HG02571 (cell line): ENCODE data around the gene OSBPL2.
A peak's percentile ranks its signal among the peaks of the same experiment; 100 is the strongest.

Experiments used
- ATAC-seq: cut with Tn5 transposase; IDR thresholded peaks from one replicate; pipeline ENCODE4 v1.9.1; 2021; ENCODE audit warnings: mild to moderate bottlenecking, moderate library complexity; ENCODE audit not compliant: unreplicated experiment

Gene OSBPL2

DNA sequence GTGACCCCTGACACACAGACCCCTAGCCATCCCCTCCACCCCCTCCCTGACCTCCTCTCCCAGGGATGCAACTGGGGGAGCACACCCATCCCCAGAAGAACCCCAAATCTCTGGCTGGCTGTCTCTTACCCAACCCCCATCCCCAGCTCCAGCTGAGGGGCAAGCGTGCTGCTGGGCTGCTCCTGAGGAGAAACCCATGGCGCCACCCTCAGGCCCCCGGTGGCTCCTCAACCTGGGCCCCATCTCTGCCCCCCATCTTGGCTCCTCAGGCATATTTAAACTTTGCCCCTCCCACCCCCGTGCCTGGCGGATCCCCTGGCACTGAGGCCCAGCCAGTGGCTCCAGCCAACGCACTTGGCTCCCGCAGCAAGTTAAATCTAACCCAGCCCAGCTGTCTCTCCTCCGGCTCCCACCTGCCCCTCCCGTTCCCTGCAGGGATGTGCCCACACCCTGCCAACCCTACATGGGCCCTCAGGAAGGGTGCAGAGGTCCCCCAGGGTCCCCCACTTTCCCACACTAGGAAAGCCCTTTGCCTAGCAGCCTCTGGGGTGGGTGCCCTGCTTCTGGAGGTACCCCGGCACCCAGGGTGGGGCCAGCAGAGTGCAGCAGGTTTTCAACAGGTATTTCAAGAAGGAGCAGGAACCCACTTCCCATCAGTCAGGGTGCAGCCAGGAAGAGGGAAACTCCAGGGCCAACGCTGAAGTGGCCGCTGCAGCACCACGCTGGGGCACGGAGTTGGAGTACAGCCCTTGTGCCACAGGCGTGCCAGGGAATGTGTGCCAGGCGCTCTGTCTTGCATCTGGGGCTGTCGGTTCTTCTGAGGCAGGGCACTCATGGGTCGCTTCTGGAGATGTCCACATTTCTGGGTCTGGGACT is 5.3 kb upstream of the OSBPL2 start:
- no peak for ATAC-seq

DNA sequence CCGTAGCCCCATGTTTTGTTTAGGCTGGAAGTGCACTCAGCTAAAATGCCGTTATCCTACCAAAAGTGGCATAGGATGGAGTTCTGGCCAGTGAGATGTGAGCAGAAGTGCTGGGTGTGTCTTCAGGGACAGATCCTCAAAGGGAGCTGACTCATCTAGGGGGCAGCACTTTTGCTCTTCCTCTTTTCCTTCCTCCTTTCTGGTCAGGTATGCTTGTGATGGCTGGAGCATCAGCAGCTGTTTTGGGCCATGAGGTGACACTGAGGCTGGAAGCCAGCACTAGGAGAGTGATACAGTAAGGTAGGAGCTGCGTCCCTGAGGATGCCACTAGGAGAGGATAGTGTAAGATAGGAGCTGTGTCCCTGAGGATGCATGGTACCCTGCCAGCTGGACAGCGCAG is 4.6 kb upstream of the OSBPL2 start:
- ATAC-seq, result no peak

DNA sequence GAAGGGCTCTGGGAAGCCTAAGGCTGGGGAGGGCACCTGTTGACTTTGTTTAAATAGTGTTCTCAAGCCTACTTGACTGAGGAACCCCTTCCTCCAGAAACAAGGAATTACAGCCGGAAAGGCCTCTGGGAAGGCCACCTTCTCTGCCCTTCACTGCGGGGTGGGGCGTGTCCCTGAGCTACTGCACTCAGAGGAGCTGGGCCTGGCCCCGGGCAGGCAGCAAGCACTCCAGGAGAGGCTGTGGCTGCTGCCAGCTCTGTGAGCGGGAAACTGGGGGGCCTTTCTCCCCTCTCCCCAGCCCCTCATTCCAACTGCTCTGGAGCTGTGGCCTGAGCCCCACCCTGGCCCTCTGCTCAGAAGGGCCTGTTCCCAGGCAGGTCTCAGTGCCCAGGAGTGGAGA is 4.0 kb upstream of the OSBPL2 start:
- no peak for ATAC-seq

DNA sequence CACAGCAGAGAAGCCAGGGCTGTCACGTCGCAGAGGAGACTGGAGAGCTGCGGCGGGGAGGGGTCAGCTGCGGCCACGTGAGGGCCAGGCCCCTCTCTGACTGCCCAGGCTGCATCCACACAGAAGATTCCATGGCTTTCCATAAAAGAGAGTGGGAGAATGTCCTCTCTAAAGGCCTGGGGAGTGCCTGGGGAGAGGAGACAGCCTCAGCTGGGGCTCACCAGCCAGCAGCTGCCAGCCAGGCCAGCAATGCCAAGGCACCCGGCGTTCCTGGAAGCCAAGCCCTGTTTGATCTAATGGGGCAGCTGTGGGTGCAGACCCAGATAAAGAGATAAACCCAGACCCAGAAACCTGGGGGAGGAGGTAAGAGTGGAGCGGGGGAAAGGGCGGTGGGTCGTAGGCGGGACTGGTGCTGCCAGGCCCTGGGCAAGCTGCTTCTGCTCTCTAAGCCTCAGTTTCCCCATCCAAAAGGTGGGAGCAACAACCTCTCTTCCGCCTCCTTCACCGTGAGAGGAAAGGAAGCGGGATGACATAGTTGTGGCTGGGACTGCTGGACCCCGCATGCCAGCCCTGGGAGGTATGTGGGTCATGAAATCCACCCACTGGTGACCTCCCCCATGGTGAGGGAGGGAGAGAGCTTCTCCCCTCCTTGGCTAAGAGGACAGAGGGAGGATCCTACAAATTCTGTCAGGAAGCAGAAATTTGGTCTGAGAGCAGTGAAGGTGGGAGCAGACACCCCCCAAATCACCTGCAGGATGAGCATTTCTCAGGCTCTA is 3.1 kb upstream of the OSBPL2 start:
- no peak for ATAC-seq

DNA sequence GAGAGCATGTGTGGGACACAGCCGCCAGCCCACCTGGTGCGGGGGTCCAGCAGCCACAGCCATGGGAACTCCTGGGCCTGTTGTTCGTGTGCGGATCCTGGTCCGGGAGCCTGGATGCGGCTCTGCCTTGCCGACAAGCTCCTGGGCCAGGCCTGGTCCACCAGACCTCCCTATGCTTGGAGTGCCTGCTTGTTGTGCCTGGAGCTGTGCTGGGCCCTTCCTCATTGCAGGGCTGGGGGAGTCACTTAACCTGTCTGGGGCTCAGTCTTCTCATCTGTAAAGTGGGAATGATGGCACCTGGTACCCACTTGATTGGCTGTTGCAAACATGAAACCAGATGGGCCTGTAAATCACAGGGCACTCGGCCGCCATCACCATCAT is 2.6 kb upstream of the OSBPL2 start:
- ATAC-seq, result no peak

DNA sequence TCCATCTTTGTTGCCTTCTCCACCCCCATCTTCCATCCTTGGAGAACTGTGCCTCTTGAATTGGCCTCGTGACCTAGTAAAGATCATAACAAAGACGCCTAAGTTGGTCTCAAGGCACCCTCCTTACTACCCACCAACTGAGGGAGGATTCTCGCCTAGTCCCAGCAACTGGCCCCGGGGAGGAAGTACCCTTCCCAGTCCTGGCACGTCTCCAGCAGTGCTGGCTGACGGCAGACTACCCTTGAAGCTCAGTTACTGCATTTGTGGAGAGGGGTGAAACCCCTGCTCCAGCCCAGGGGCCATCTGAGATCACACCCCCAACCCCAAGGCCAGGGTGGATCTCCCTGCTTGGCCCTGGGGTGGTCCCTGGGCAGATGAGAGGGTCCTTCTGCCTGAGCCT is 2.1 kb upstream of the OSBPL2 start:
- no peak for ATAC-seq

DNA sequence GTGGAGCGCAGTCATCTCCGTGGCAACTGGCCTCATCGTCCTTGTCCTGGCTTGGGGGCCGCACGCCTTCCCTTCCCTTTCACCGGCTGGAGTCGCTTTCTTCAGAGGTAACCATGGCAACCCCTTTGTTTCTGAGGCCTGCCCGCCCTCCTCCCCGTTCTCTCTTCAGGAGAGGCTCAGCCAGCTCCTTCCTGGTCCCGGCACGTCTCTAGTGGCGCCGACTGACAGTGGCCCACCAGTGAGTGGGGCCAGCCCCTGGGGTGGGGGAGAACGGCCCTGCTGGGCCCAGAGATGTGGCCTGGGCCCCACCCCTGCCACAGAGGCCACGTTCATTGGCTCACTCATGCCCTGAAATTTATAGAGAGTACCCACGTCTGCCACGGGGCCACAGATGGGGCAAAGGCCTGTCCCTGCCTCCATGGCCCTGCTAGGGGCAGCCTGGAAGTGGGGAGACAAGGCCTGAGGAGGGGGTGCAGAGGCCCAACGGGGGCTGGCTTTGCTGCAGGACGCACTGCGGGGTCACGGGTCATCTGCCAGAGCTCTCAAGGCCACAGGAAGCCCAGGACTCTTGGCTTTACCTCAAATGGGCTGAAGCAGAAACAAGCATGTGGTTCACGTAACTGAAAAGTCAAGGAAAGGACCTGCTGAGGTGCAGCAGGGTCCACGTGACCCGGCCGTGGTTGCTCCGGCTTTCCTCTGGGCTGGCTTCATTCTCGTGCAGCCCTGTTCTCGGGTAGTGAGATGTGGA is 1.4 kb upstream of the OSBPL2 start:
- no peak for ATAC-seq

DNA sequence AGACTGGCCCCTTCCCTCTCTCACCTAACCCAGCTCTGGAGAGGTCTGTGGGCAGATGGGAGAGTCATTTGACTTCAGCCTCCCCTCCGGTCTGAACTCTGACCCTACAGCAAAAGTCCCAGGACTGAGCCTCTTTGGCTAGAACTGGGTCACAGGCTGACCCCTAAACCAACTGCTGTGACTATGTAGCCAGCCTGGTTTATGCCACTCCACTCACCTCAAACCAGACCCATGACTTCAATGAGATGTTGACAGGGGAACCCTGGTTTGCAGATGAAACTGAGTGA is 864 bp upstream of the OSBPL2 start:
- ATAC-seq, result no peak

DNA sequence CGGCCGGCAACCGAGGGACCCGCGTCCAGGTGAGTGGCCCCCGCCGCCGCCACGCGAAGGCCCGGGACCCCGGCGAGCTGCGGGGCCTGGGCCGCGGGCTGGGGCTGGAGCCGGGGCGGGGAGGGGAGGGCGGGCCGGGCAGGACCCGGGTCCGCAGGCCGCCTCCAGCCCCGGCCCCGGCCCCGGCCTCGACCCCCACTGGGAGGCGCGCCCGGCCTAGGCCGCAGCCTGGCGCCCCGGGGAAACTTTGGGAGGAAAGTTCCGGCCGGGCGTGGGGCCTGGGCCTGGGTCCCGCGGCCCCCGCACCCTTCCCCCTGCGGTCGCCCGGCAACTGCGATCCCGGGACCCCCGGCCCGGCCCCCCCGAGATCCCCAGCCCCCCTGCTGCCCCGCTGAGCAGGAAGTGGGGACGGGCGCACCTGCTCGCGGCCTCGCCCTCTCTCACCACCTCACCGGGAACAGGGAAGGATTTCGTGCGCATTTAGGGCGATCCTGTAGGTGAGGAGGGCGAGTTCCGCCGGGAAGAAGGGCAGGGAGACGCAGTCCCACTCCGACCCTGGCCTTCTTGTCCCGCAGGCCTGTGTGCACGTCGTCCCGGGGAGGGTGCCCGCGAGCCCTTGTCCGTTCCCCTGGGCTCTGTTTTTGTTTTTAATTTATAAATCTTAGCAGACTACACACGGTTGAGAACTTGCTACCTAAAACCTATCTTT is 402 bp downstream of the OSBPL2 start:
- peak; percentile 0 for ATAC-seq

DNA sequence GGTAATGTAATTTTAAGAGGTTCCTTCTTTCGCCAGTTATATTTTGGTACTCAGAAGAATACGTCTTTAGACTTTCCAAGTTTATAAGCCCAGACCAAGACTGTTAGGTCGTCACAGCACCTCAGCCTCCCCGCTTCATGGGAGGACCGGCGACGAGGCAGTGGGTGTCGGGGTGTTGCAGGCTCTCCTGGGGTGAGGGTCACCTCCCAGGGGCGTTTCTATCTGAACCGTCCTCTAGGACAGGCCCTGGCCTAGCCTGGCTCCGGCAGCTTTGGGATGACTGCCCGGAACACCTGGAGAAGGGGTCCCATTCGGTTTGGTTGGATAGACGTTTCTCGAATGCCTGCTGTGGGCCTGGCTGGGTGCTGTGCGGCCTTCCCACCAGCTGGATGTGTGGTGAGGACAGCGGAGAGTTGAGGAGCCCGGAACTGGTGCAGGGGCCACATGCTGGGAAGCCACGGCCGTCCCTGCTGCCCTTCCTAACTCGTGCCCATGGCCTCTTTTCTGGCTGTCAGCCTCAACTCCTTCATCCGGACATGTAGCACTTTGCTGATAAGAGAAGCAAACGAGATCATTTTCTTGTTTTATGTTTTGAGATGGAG is 1.1 kb downstream of the OSBPL2 start:
- no peak for ATAC-seq

DNA sequence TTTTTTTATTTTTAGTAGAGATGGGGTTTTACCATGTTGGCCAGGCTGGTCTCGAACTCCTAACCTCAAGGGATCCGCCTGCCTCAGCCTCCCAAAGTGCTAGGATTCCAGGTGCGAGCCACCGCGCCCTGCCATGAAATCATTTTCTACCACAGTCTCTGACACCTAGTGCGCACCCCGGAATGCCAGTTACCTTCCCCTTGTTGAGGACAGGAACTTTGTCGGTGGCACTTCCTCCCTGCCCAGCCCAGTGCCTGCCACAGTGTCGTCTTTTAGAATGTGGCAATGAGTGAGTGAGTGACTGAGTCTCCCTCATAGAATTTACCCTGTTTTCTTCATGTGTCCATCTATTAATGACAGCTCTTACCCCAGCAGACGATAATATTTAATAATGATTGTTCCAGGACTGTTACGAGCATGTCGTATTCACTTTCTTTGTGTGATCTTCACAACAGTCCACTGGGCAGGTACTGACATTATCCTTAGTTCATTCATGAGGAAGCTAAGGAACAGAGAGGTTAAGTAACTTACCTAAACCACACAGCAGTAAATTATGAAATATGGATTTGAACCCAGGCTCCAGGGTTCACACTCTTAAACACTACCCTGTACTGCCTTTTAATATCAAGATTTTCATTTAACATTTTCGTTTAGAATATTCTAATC is 1.8 kb downstream of the OSBPL2 start:
- no peak for ATAC-seq

DNA sequence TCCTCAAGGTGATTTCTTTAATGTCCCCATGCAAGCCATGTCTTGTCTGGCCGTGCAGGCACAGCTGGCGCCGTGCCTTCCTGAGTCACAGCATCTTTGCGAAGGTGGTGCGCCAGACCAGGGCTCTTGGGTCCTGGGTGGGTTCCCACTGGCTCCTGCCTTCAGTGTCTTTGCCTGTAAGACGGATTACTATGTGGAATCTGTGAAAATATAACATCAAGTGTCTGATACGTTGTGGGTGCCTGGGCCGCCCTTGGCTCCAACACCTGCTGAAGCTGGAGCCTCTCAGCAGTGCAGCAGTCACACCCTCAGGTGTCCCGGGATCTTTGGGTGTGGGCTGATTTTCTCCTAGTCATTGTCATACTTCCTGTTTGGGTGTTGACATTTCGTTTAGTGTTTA is 3.2 kb downstream of the OSBPL2 start:
- no peak for ATAC-seq

DNA sequence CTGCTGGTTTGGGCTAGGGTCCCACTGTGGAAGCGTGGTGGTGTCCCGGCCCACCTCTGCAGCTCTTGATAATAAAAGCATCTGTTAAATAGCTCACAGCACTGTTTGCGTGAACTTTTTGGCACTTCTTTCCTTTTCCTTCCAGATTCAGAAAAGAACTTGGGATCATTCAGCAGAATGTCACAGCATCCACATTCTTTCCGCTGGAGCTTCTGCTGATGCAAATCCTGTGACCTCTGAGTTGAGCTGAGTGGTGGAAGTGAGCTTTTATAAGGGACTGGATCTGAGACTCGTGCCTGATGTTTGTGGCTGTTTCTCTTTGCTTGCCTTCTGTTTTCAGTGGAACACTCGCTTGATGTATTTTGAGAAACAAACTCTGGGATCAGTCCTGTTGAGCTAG is 3.9 kb downstream of the OSBPL2 start:
- ATAC-seq, result no peak

DNA sequence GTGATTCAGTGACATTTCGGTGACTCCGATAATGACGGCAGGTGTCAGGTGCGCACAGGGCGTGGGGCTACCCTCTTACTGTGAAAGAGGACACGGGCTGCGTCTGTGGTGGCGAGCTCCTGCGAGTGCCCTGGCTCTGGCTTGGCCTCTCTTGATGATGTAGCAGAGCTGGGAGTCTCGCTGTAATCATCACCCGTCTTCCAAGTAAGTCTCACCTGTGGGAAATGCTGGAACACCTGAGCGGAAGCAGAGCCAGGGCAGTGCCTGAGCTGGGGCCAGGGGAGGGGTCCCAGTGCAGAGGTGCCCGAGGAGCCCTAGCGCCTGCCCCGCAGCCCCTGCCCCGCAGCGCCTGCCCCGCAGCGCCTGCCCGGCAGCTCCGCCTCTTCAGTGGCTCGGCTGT is 4.8 kb downstream of the OSBPL2 start:
- ATAC-seq, result no peak

DNA sequence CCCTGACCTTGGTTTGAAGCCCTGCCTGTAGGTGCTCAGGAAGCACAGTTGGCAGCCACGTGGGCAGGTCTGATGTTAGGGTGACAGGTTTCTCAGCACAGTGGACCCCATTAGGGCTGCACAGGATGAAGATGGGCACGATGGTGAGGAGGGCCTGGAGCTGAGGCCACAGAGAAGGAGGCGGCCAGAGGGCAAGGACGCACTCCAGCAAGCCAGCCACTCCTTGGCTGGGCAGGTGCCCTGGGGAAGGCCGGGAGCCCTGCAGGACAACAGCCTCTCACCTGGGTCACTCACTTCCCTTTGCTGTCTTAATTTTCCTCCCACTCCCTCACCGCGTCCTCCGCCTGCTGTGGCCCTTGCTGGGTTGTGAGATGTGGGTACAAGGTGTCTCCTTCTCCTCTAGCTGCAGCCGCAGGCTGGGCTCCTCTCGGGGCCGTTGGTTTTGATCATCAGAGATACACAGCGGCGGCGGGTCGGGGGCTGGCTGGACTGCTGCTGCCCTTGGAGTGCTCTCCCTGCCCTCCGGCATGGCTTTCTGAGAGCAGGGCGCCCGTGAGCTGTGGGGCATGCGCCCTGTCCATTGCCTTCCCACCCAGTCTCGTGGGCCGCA is 5.7 kb downstream of the OSBPL2 start:
- ATAC-seq, result no peak

DNA sequence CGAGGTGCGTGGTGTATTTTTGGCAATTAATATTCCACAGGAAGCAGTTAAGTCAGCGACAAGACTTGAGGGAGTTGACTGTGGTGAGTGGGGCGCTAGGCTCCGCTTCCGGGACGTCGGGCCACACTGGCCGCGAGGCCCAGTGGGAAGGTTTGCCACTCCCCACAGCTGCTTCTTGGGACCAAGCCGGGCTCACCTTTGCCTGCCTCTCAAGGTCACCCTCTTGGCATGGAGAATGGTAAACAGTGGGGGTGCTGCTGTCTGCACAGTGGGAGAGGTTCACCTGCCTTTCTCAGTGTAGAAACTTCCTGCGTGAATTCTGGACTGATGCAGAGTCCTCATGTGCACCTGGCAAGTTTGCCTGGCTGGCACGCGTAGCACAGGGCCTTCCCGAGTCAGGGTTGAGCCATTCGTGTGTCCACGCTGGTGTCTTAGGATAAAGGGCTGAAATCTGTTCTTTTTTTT is 6.4 kb downstream of the OSBPL2 start:
- ATAC-seq, result no peak

DNA sequence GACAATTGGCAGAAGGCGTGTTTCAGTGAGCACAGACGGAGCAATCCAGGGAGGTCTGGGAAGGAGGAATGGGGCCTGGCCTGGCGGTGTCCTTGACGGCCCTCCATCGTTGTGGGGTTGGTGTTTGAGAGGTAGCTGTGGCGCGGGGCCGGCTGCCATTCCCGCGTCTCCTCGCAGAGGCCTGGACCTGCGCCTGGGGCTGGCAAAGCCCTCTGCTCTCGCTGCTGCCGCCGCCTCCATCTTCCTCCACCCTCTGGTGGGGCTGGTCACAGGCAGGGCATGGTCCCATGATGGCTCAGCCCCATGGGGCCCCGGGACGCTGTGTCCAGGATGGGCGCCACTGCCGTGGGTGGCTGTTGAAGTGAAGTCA is 7.6 kb downstream of the OSBPL2 start:
- ATAC-seq, result no peak

DNA sequence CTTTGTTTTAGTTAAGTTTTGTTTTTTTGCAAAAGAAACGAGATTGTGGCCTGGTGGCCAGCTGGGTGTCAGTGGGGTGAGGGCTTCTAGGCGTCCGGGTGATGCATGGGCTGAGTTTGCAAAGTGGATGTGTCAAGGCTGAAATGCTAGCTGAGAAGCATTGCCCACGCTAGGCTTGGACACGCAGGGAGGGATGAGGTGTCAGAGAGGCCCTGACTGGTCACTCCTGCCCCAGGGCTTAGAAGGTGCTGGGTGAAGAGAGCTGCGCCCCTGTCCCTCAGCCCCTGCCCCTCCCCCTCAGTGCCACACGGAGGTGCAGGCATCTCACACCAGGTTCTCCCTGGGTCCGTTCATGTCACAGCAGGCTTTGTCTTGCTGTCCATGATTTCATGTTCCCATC is 8.1 kb downstream of the OSBPL2 start:
- ATAC-seq, result no peak

DNA sequence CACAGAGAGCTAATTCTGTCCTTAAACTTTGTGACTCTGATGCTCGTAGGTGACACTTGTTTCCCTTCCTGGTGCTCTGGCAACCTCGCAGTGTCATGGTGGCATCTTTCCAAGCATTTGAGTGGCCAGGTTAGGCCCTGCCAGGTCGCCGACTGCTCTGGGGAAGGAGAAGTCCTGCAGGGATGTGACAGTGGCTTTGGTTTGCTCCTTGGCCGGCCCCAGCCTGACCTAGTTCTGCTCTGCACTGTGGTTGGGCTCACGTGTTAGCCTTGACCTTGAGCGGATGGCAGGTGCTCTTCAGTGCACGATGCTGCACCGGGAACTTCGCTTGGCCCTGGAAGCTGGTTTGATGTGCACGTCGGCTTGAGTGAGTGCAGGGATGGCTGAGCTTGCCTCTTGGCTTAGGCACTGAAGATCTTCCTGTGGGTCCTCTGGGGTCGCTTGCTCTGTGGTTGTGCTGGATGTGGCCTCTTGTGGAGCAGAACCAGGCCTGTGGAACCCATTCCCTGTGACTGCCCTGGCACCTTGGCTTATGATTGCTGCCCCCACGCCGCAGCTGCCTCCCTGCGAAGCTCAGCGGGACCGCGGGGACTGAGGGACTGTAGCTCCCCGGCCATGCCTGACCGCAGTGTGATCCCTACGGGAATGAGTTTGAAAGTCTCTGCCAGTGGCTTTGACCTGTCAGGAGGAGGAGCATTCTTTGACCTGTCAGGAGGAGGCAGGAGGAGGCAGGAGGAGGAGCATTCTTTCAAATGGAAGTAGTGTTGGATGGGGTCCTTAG is 8.7 kb downstream of the OSBPL2 start:
- ATAC-seq, result no peak
